ENCODE data around the gene SMARCD1. TPM values are rescaled to one million over a fixed set of nuclear protein-coding genes. Genes with fewer than 3 reads are reported as not detected.

Gene SMARCD1
- 10 to 100 TPM; 47.3 to 55.1 TPM for total RNA-seq

DNA sequence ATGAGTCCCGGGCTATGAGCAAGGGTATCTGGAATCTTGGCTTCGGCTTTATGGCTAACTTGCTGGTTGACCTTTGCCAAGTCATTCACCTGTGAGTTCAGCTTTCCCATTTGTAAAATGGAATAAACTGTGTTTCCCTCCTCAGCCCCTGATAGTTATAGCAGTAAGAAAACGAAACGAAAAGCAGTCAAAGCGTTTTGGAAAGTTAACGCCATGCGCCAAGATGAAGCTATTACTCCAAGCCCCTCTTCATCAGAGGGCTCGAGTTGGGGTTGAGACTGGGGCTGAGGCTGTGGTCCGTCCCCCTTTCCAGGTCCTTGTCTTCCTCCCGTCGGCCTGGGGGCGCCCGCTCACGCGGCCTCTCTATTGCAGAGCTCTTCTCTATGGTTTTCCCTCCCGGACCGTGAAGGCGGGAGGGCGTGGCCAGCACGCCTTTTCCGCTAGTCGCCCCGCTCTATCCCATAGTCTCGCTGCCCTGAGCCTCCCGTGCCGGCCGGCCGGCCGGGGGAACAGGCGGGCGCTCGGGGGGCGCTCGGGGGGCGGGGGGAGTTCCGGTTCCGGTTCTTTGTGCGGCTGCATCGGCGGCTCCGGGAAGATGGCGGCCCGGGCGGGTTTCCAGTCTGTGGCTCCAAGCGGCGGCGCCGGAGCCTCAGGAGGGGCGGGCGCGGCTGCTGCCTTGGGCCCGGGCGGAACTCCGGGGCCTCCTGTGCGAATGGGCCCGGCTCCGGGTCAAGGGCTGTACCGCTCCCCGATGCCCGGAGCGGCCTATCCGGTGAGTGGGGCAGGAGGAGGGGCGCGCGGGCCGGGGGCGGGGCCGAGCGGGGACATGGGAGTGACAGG is at the start of gene SMARCD1:
Gene SMARCD1, plus strand, starts transcription at position 568 of the 840 bp plus-strand sequence. Its CDS starts 28 bp downstream, at position 596.
- TF ChIP-seq, protein P1, sequence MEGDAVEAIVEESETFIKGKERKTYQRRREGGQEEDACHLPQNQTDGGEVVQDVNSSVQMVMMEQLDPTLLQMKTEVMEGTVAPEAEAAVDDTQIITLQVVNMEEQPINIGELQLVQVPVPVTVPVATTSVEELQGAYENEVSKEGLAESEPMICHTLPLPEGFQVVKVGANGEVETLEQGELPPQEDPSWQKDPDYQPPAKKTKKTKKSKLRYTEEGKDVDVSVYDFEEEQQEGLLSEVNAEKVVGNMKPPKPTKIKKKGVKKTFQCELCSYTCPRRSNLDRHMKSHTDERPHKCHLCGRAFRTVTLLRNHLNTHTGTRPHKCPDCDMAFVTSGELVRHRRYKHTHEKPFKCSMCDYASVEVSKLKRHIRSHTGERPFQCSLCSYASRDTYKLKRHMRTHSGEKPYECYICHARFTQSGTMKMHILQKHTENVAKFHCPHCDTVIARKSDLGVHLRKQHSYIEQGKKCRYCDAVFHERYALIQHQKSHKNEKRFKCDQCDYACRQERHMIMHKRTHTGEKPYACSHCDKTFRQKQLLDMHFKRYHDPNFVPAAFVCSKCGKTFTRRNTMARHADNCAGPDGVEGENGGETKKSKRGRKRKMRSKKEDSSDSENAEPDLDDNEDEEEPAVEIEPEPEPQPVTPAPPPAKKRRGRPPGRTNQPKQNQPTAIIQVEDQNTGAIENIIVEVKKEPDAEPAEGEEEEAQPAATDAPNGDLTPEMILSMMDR (IDR thresholded peaks at IDR 0.05): no peak
- intact Hi-C loops (cut with micrococcal nuclease): loop anchor here (5.0 kb wide), 1 partner anchor 92 kb away; no protein-coding TSS in a partner anchor

DNA sequence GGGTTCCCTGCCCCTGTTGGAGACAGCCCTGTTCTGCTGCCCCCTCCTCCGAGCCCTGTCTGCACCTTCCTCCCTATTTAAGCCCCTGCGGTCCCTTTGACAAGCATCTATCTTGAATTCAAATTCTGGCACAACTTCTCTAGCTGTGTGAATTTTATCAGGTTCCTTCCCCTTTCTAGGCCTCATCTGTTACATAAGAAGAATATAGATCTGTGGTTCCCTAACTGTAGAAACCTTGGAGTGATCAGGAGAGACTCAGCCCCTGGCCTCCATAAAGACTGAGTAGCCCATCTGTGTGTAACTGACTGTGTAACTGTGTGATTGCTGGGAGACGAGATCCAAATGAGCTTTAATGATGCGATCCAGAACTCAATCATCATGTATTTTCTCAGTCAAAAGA is 46.8 kb upstream of the SMARCD1 start:
- H3K27ac Mint-ChIP-seq: no peak overlapping the region
- POLR2A ChIA-PET: interaction anchor here (0.9 to 2.5 kb wide), 3 partner anchors 17 to 28 kb away, joined by 3 to 9 read pairs (median 3); no protein-coding TSS in a partner anchor

More for the DNA sequence above, at the start of gene SMARCD1:
- peaks cover 44% of the 10 kb centered on the region for H3K4me1 Mint-ChIP-seq (ENCODE audit: low read depth)
- peaks cover 5% of the 10 kb centered on the region for H3K36me3 Mint-ChIP-seq (ENCODE audit: low read depth)
- H3K27me3 Mint-ChIP-seq: no peaks in the 10 kb centered on the region
- H3K27ac Mint-ChIP-seq: peak within 1 kb of the TSS; percentile 93
- ChIA-PET POLR2A (interaction anchor here (0.6 to 4.0 kb wide), 10 partner anchors 12 to 82 kb away, joined by 3 to 26 read pairs (median 4); partner anchors contain the start of genes CERS5, COX14 and GPD1), CTCF (interaction anchor here (0.7 to 6.8 kb wide), 19 partner anchors 9 to 230 kb away, joined by 3 to 60 read pairs (median 4); partner anchors contain the start of genes CERS5, COX14, GPD1 and LIMA1)
- peak within 1 kb of the TSS; percentile 90 for H3K4me3 Mint-ChIP-seq
- no peaks in the 10 kb centered on the region for H3K9me3 Mint-ChIP-seq
- ATAC-seq (peak; percentile 88), DNase-seq (peak; percentile 90)

DNA sequence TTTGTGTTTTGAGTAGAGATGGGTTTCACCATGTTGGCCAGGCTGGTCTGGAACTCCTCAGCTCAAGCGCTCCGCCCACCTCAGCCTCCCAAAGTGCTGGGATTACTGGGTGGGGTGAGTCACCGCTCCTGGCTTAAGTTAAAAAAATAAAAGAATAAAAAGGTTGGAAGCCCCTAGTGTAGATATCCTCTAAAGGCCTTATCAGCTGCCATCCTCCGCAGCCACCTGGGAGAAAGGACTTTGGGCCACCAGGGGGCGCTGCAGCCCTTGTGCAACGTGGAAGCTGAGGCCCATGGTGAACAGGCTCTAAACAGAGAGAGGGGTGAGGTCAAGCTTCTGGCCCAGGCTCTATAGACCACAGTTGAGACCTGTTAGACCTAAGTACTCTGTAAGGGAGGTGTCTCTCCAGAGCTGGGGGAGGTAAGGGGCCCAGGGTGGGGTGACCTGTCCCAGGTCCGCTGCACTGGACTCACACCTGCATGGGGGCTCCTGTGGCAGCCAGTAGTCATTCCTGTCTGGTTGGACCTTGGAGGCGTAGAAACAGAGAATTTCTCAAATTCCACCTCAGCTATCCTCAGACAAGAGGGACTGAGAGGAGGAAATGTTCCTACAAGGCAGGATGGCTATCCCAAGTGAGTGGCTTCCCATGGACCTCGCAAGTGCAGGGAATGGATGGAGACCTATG is 45.8 kb upstream of the SMARCD1 start:
- Mint-ChIP-seq H3K9me3 (no peaks in the 10 kb centered on the region), H3K27ac (no peak overlapping the region), H3K4me1 (ENCODE audit: low read depth) (peaks cover 20% of the 10 kb centered on the region), H3K36me3 (ENCODE audit: low read depth) (no peaks in the 10 kb centered on the region), H3K27me3 (peaks cover 7% of the 10 kb centered on the region), H3K4me3 (no peak overlapping the region)
- intact Hi-C loops (cut with micrococcal nuclease): loop anchor here (1.0 to 2.0 kb wide), 2 partner anchors 18 to 31 kb away; partner anchors contain the start of gene ASIC1
- CTCF ChIA-PET: interaction anchor here (0.6 to 10.4 kb wide), 45 partner anchors 10 to 275 kb away, joined by 3 to 299 read pairs (median 4); partner anchors contain the start of genes AQP2, AQP6, BCDIN3D and CERS5
- ATAC-seq: peak; percentile 79
- POLR2A ChIA-PET: interaction anchor here (0.8 to 2.5 kb wide), 4 partner anchors 9 to 27 kb away, joined by 3 to 9 read pairs (median 4); no protein-coding TSS in a partner anchor
- DNase-seq: peak; percentile 96
- TF ChIP-seq, protein P1 (IDR thresholded peaks at IDR 0.05): peak; percentile 94

More for the DNA sequence above, 46.8 kb upstream of the SMARCD1 start:
- peaks cover 12% of the 10 kb centered on the region for H3K4me1 Mint-ChIP-seq (ENCODE audit: low read depth)
- H3K36me3 Mint-ChIP-seq (ENCODE audit: low read depth): no peaks in the 10 kb centered on the region
- peaks cover 9% of the 10 kb centered on the region for H3K27me3 Mint-ChIP-seq
- DNase-seq: no peak
- no peaks in the 10 kb centered on the region for H3K9me3 Mint-ChIP-seq
- intact Hi-C loops (cut with micrococcal nuclease): loop anchor here (2.0 kb wide), 1 partner anchor 18 kb away; the partner anchor contains the start of gene ASIC1
- no peak for ATAC-seq
- TF ChIP-seq, protein P1 (IDR thresholded peaks at IDR 0.05): no peak
- CTCF ChIA-PET: interaction anchor here (0.6 to 10.4 kb wide), 29 partner anchors 9 to 735 kb away, joined by 3 to 299 read pairs (median 8); partner anchors contain the start of genes COX14 and RACGAP1
- H3K4me3 Mint-ChIP-seq: no peak overlapping the region

DNA sequence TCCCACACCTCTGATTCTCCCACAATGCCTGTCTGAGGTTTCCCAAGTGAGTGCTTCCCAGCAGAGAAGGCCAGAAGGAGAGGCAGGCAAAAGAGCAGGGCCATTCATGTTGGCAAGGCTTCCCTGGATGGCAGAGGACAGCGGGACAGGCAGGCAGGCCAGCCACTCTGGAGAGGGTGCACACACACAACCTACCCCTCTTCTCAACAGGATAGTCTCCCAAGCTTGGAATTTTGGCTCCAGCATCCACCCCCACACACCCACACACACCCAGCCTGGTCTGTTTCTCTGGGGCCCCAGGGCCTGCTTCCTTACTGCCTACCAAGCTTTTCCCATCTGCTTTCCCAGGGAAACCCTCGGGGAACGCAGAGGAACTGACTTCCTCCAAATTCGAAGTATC is 44.5 kb upstream of the SMARCD1 start:
- no peak for ATAC-seq
- Mint-ChIP-seq H3K27me3 (peaks cover 4% of the 10 kb centered on the region), H3K9me3 (no peaks in the 10 kb centered on the region), H3K4me1 (ENCODE audit: low read depth) (peaks cover 20% of the 10 kb centered on the region), H3K36me3 (ENCODE audit: low read depth) (no peaks in the 10 kb centered on the region), H3K4me3 (no peak overlapping the region), H3K27ac (no peak overlapping the region)
- ChIA-PET POLR2A (interaction anchor here (1.4 to 3.2 kb wide), 3 partner anchors 15 to 95 kb away, joined by 3 to 11 read pairs (median 9); partner anchors contain the start of gene RACGAP1), CTCF (interaction anchor here (1.1 to 10.4 kb wide), 8 partner anchors 11 to 198 kb away, joined by 3 to 299 read pairs (median 30); partner anchors contain the start of gene COX14)
- TF ChIP-seq, protein P1 (IDR thresholded peaks at IDR 0.05): no peak
- DNase-seq: no peak
- intact Hi-C loops (cut with micrococcal nuclease): no loop called here
